ENCODE results near the gene PBRM1.
"Not testable (repeated sequence)": the region's sequence is repeated elsewhere in the genome, so short reads cannot be mapped to it uniquely, and the experiment has no call there.

The PBRM1 gene

GRCh38 chr3:52528586-52529375, 156.9 kb downstream of the PBRM1 start:
- no peak overlapping the region for H3K4me3 ChIP-seq (ENCODE audit: low read depth, low read length)
- H3K36me3 ChIP-seq (ENCODE audit: insufficient read depth, low read length), result peaks cover 5% of the 10 kb centered on the region; the same call in 1 of the 2 replicates
- peaks cover 42% of the 10 kb centered on the region for H3K79me2 ChIP-seq (ENCODE audit: control insufficient read depth, insufficient read depth, low read length, unreplicated experiment)
- peaks cover 36% of the 10 kb centered on the region for H3K4me1 ChIP-seq (ENCODE audit: control insufficient read depth, insufficient read depth, low read length, unreplicated experiment)
- H2AFZ ChIP-seq (ENCODE audit: low read length, unreplicated experiment), result no peak overlapping the region
- H3K27me3 ChIP-seq (ENCODE audit: insufficient read depth, low read length), result no peaks in the 10 kb centered on the region
- no peak overlapping the region for H3K27ac ChIP-seq (ENCODE audit: low read depth, low read length)

GRCh38 chr3:52527732-52528585, 157.8 kb downstream of the PBRM1 start:
- Histone ChIP-seq H3K4me1 (ENCODE audit: control insufficient read depth, insufficient read depth, low read length, unreplicated experiment) (peaks cover 36% of the 10 kb centered on the region), H3K27ac (ENCODE audit: low read depth, low read length) (no peak overlapping the region), H2AFZ (ENCODE audit: low read length, unreplicated experiment) (no peak overlapping the region), H3K4me3 (ENCODE audit: low read depth, low read length) (no peak overlapping the region), H3K36me3 (ENCODE audit: insufficient read depth, low read length) (peaks cover 5% of the 10 kb centered on the region; the same call in 1 of the 2 replicates), H3K79me2 (ENCODE audit: control insufficient read depth, insufficient read depth, low read length, unreplicated experiment) (peaks cover 41% of the 10 kb centered on the region), H3K27me3 (ENCODE audit: insufficient read depth, low read length) (no peaks in the 10 kb centered on the region)

GRCh38 chr3:52527039-52527731, 158.5 kb downstream of the PBRM1 start:
- H3K79me2 ChIP-seq (ENCODE audit: control insufficient read depth, insufficient read depth, low read length, unreplicated experiment), result peaks cover 33% of the 10 kb centered on the region
- H3K27ac ChIP-seq (ENCODE audit: low read depth, low read length), result no peak overlapping the region
- H3K27me3 ChIP-seq (ENCODE audit: insufficient read depth, low read length), result no peaks in the 10 kb centered on the region
- H3K4me3 ChIP-seq (ENCODE audit: low read depth, low read length), result no peak overlapping the region
- H2AFZ ChIP-seq (ENCODE audit: low read length, unreplicated experiment), result no peak overlapping the region
- H3K4me1 ChIP-seq (ENCODE audit: control insufficient read depth, insufficient read depth, low read length, unreplicated experiment), result peaks cover 33% of the 10 kb centered on the region
- H3K36me3 ChIP-seq (ENCODE audit: insufficient read depth, low read length), result peaks cover 5% of the 10 kb centered on the region; the same call in 1 of the 2 replicates

- H3K27me3 ChIP-seq (ENCODE audit: insufficient read depth, low read length); H3K4me3 ChIP-seq (ENCODE audit: low read depth, low read length); H3K27ac ChIP-seq (ENCODE audit: low read depth, low read length); H3K36me3 ChIP-seq (ENCODE audit: insufficient read depth, low read length); H2AFZ ChIP-seq (ENCODE audit: low read length, unreplicated experiment): not testable (repeated sequence)
- H3K4me1 ChIP-seq (ENCODE audit: control insufficient read depth, insufficient read depth, low read length, unreplicated experiment), result peaks cover 27% of the 10 kb centered on the region
- H3K79me2 ChIP-seq (ENCODE audit: control insufficient read depth, insufficient read depth, low read length, unreplicated experiment), result peaks cover 27% of the 10 kb centered on the region
These were observed 159.1 kb downstream of the PBRM1 start for GRCh38 chr3:52526671-52527038.

GRCh38 chr3:52525680-52526561, 159.8 kb downstream of the PBRM1 start:
- Histone ChIP-seq H3K4me1 (ENCODE audit: control insufficient read depth, insufficient read depth, low read length, unreplicated experiment) (peaks cover 20% of the 10 kb centered on the region), H3K36me3 (ENCODE audit: insufficient read depth, low read length) (peaks cover 5% of the 10 kb centered on the region; the same call in 1 of the 2 replicates), H2AFZ (ENCODE audit: low read length, unreplicated experiment) (no peak overlapping the region), H3K4me3 (ENCODE audit: low read depth, low read length) (no peak overlapping the region), H3K27ac (ENCODE audit: low read depth, low read length) (no peak overlapping the region), H3K79me2 (ENCODE audit: control insufficient read depth, insufficient read depth, low read length, unreplicated experiment) (peaks cover 20% of the 10 kb centered on the region), H3K27me3 (ENCODE audit: insufficient read depth, low read length) (no peaks in the 10 kb centered on the region)

- Histone ChIP-seq H3K4me1 (ENCODE audit: control insufficient read depth, insufficient read depth, low read length, unreplicated experiment) (peaks cover 13% of the 10 kb centered on the region), H3K27ac (ENCODE audit: low read depth, low read length) (no peak overlapping the region), H3K36me3 (ENCODE audit: insufficient read depth, low read length) (peaks cover 5% of the 10 kb centered on the region; the same call in 1 of the 2 replicates), H3K4me3 (ENCODE audit: low read depth, low read length) (no peak overlapping the region), H3K79me2 (ENCODE audit: control insufficient read depth, insufficient read depth, low read length, unreplicated experiment) (peaks cover 11% of the 10 kb centered on the region), H3K27me3 (ENCODE audit: insufficient read depth, low read length) (no peaks in the 10 kb centered on the region), H2AFZ (ENCODE audit: low read length, unreplicated experiment) (no peak overlapping the region)
These were observed 160.7 kb downstream of the PBRM1 start for GRCh38 chr3:52524752-52525679.

- H3K36me3 ChIP-seq (ENCODE audit: insufficient read depth, low read length), result peaks cover 5% of the 10 kb centered on the region; the same call in 1 of the 2 replicates
- H3K27me3 ChIP-seq (ENCODE audit: insufficient read depth, low read length), result no peaks in the 10 kb centered on the region
- H3K4me3 ChIP-seq (ENCODE audit: low read depth, low read length), result no peak overlapping the region
- H3K27ac ChIP-seq (ENCODE audit: low read depth, low read length), result no peak overlapping the region
- H3K79me2 ChIP-seq (ENCODE audit: control insufficient read depth, insufficient read depth, low read length, unreplicated experiment), result peaks cover 6% of the 10 kb centered on the region
- H3K4me1 ChIP-seq (ENCODE audit: control insufficient read depth, insufficient read depth, low read length, unreplicated experiment), result peaks cover 8% of the 10 kb centered on the region
- no peak overlapping the region for H2AFZ ChIP-seq (ENCODE audit: low read length, unreplicated experiment)
These were observed 161.4 kb downstream of the PBRM1 start for GRCh38 chr3:52524258-52524751.

GRCh38 chr3:52523386-52524257, 162.1 kb downstream of the PBRM1 start:
- peaks cover 5% of the 10 kb centered on the region; the same call in 1 of the 2 replicates for H3K36me3 ChIP-seq (ENCODE audit: insufficient read depth, low read length)
- H3K27ac ChIP-seq (ENCODE audit: low read depth, low read length), result no peak overlapping the region
- H3K79me2 ChIP-seq (ENCODE audit: control insufficient read depth, insufficient read depth, low read length, unreplicated experiment), result no peaks in the 10 kb centered on the region
- H3K4me1 ChIP-seq (ENCODE audit: control insufficient read depth, insufficient read depth, low read length, unreplicated experiment), result peaks cover 8% of the 10 kb centered on the region
- H2AFZ ChIP-seq (ENCODE audit: low read length, unreplicated experiment), result no peak overlapping the region
- H3K27me3 ChIP-seq (ENCODE audit: insufficient read depth, low read length), result no peaks in the 10 kb centered on the region
- H3K4me3 ChIP-seq (ENCODE audit: low read depth, low read length), result no peak overlapping the region
